Peyer's patch (tissue), 4 donors: ENCODE measurements around the gene TCIRG1. TPM values are rescaled to one million over a fixed set of nuclear protein-coding genes. Genes with fewer than 3 reads are reported as not detected.

Experiments used
- DNase-seq, 3 donors: peaks; one replicate each; pipeline ENCODE4 v3.0.0-alpha.2; 2017 to 2019
- H3K27ac ChIP-seq, 4 donors: fragments of 200-600 bp; sonication (generic); one replicate each; pipeline ENCODE4 v1.5.1; 2016 to 2019
- H3K27me3 ChIP-seq, 2 donors: fragments of 200-600 bp; sonication (generic); one replicate each; pipeline ENCODE4 v1.5.1; 2019
- H3K36me3 ChIP-seq, 3 donors: fragments of 200-600 bp; sonication (generic); one replicate each; pipeline ENCODE4 v1.5.1; 2016 to 2019
- H3K4me1 ChIP-seq, 4 donors: fragments of 200-600 bp; sonication (generic); one replicate each; pipeline ENCODE4 v1.5.1; 2016 to 2019
- H3K4me3 ChIP-seq, 4 donors: fragments of 200-600 bp; sonication (generic); 1 replicate in 3 of 4; 2 replicates in 1 of 4; pipeline ENCODE4 v1.5.1; 2016 to 2019; ENCODE audit warnings: mild to moderate bottlenecking in 1 of 4
- H3K9me3 ChIP-seq, 4 donors: fragments of 200-600 bp; sonication (generic); one replicate each; pipeline ENCODE4 v1.5.1; 2016 to 2019; ENCODE audit warnings: mild to moderate bottlenecking in 1 of 4
- CTCF ChIP-seq, 6 experiments: fragments of 450-650 bp in 4 of 6; fragments of 200-600 bp in 2 of 6; sonication (generic) in 1 of 6; IDR thresholded peaks; one replicate each; pipeline ENCODE4 v1.5.1; 2017 to 2019; ENCODE audit warnings: antibody characterized with exemption in 6 of 6, mild to moderate bottlenecking in 3 of 6, moderate library complexity in 1 of 6
- POLR2A ChIP-seq, 2 donors: fragments of 450-650 bp; IDR thresholded peaks; one replicate each; pipeline ENCODE4 v1.5.1; 2017; ENCODE audit warnings: antibody characterized with exemption in 2 of 2, mild to moderate bottlenecking in 2 of 2, moderate library complexity in 2 of 2
- total RNA-seq, 4 donors: library from RNA; depleted of rRNA; stranded (reverse); fragments of >200 nt; gene quantifications; one replicate each; pipeline ENCODE4 v1.1.0, GENCODE V29; 2016

TCIRG1 gene
- total RNA-seq, 4 donors from 2014 or later = 239 to 586 (median 464) TPM

- no peak for DNase-seq
- no peaks in the 10 kb centered on the region for H3K27me3 ChIP-seq
- H3K4me1 ChIP-seq = peaks cover 5 to 44% (median 15%) of the 10 kb centered on the region in 4 donors
- H3K36me3 ChIP-seq = peaks cover 0 to 48% (median 0%) of the 10 kb centered on the region in 3 donors
- TF ChIP-seq CTCF (IDR thresholded peaks at IDR 0.05) (no peak), POLR2A (IDR thresholded peaks at IDR 0.05) (no peak)
- H3K9me3 ChIP-seq = no peaks in the 10 kb centered on the region
- H3K4me3 ChIP-seq = no peak overlapping the region
- H3K27ac ChIP-seq = peak overlapping the region in 2 of 4 donors; percentile 23 to 93
Observed at GRCh38 chr11:68042219-68043028, 3.6 kb downstream of the TCIRG1 start.

- peak overlapping the region in 1 of 4 donors; percentile 36 for H3K27ac ChIP-seq
- H3K36me3 ChIP-seq = peaks cover 0 to 54% (median 0%) of the 10 kb centered on the region in 3 donors
- DNase-seq = no peak
- H3K4me3 ChIP-seq = no peak overlapping the region
- peaks cover 5 to 38% (median 13%) of the 10 kb centered on the region in 4 donors for H3K4me1 ChIP-seq
- no peaks in the 10 kb centered on the region for H3K27me3 ChIP-seq
- no peaks in the 10 kb centered on the region for H3K9me3 ChIP-seq
- TF ChIP-seq POLR2A (IDR thresholded peaks at IDR 0.05) = no peak
- TF ChIP-seq CTCF (IDR thresholded peaks at IDR 0.05) = no peak
Observed at GRCh38 chr11:68043029-68043348, 4.2 kb downstream of the TCIRG1 start.

- DNase-seq = peak in 2 of 3 donors; percentile 48 to 64
Observed at GRCh38 chr11:68043349-68044144, 4.7 kb downstream of the TCIRG1 start.

GRCh38 chr11:68044145-68044813, 5.5 kb downstream of the TCIRG1 start:
- no peaks in the 10 kb centered on the region for H3K27me3 ChIP-seq
- H3K36me3 ChIP-seq = peaks cover 0 to 67% (median 0%) of the 10 kb centered on the region in 3 donors
- H3K4me3 ChIP-seq = no peak overlapping the region
- no peak for TF ChIP-seq CTCF (IDR thresholded peaks at IDR 0.05)
- TF ChIP-seq POLR2A (IDR thresholded peaks at IDR 0.05) = no peak
- peaks cover 0 to 31% (median 5%) of the 10 kb centered on the region in 4 donors for H3K4me1 ChIP-seq
- H3K27ac ChIP-seq = no peak overlapping the region
- DNase-seq = peak in 1 of 3 donors; percentile 49
- no peaks in the 10 kb centered on the region for H3K9me3 ChIP-seq

More at GRCh38 chr11:68043349-68044144, 4.7 kb downstream of the TCIRG1 start:
- TF ChIP-seq CTCF (IDR thresholded peaks at IDR 0.05) (no peak), POLR2A (IDR thresholded peaks at IDR 0.05) (no peak)
- H3K4me3 ChIP-seq = no peak overlapping the region
- H3K27me3 ChIP-seq = no peaks in the 10 kb centered on the region
- peaks cover 0 to 33% (median 7%) of the 10 kb centered on the region in 4 donors for H3K4me1 ChIP-seq
- peaks cover 0 to 59% (median 0%) of the 10 kb centered on the region in 3 donors for H3K36me3 ChIP-seq
- H3K27ac ChIP-seq = peak overlapping the region in 2 of 4 donors; percentile 4 to 36
- H3K9me3 ChIP-seq = no peaks in the 10 kb centered on the region

GRCh38 chr11:68044898-68045351, 6.1 kb downstream of the TCIRG1 start:
- Histone ChIP-seq H3K4me1 (peaks cover 0 to 25% (median 5%) of the 10 kb centered on the region in 4 donors), H3K36me3 (peaks cover 0 to 73% (median 0%) of the 10 kb centered on the region in 3 donors)
- no peak for DNase-seq

More at GRCh38 chr11:68044898-68045351, 6.1 kb downstream of the TCIRG1 start:
- H3K4me3 ChIP-seq = no peak overlapping the region
- no peak overlapping the region for H3K27ac ChIP-seq
- TF ChIP-seq CTCF (IDR thresholded peaks at IDR 0.05) = no peak
- no peak for TF ChIP-seq POLR2A (IDR thresholded peaks at IDR 0.05)
- no peaks in the 10 kb centered on the region for H3K9me3 ChIP-seq
- no peaks in the 10 kb centered on the region for H3K27me3 ChIP-seq
